Endothelial cell of umbilical vein (primary cell): Measurements from ENCODE around the gene FHOD3. TPM values are rescaled to one million over a fixed set of nuclear protein-coding genes. Genes with fewer than 3 reads are reported as not detected.

Experiments used
- BruUV-seq: library from RNA; stranded (reverse); fragments of 400-500 nt; replicated peaks from 2 replicates; lab custom pipeline; 2021; lab: Mats Ljungman, UMichigan
- CTCF ChIA-PET: fragments of 300-600, 350-600 bp; sonication (Branson Sonifier 250); formaldehyde crosslinking; loops from one replicate; lab custom pipeline; 2021; ENCODE audit warnings: antibody characterized with exemption, inconsistent platforms; lab: Charles Lee
- POLR2A ChIA-PET: fragments of 300-600, 350-600 bp; sonication (Branson Sonifier 250); formaldehyde crosslinking; loops from one replicate; lab custom pipeline; 2021; ENCODE audit warnings: antibody characterized with exemption, inconsistent platforms; lab: Charles Lee
- DNase-seq: peaks from one replicate; pipeline ENCODE4 v3.0.0-alpha.2; 2011; ENCODE audit warnings: low read depth, low spot score
- FAIRE-seq: peaks from 2 replicates; lab custom pipeline; 2011; peaks lifted over from hg19 to GRCh38; lab: Jason Lieb, UNC
- H2AFZ ChIP-seq: 2 replicates; pipeline ENCODE4 v1.6.0; 2012; ENCODE audit warnings: low read depth, low read length, control low read depth, inconsistent platforms
- H3K27ac ChIP-seq: 2 replicates; pipeline ENCODE4 v1.5.1; 2011; ENCODE audit warnings: low read depth, mild to moderate bottlenecking, control low read depth, low read length, moderate library complexity; ENCODE audit not compliant: insufficient read depth
- H3K27me3 ChIP-seq, 2 experiments: 2 replicates each; pipeline versions ENCODE4 v1.6.0 to v1.6.1; 2011; ENCODE audit warnings: low read length in 2 of 2, mixed read lengths in 1 of 2; ENCODE audit not compliant: control insufficient read depth in 2 of 2, insufficient read depth in 2 of 2
- H3K36me3 ChIP-seq, 2 experiments: 2 replicates in 1 of 2; 3 replicates in 1 of 2; pipeline ENCODE4 v1.5.1; 2011; ENCODE audit warnings: low read length in 2 of 2, mild to moderate bottlenecking in 1 of 2, moderate library complexity in 1 of 2; ENCODE audit not compliant: control insufficient read depth in 2 of 2, insufficient read depth in 2 of 2; ENCODE audit errors: extremely low read depth in 1 of 2
- H3K4me1 ChIP-seq: 3 replicates; pipeline ENCODE4 v1.5.1; 2011; ENCODE audit warnings: mild to moderate bottlenecking, low read length; ENCODE audit not compliant: control insufficient read depth, insufficient read depth; ENCODE audit errors: extremely low read depth
- H3K4me2 ChIP-seq: 2 replicates; pipeline ENCODE4 v1.6.1; 2011; ENCODE audit warnings: low read length, control low read depth, mixed read lengths; ENCODE audit not compliant: insufficient read depth
- H3K4me3 ChIP-seq, 3 experiments: fragments of 200-600 bp in 1 of 3; sonication (generic), shearing (Covaris generic) in 1 of 3; replicated peaks in 1 of 3; 2 replicates each; pipeline ENCODE4 v1.5.1; 2011 to 2016; ENCODE audit warnings: control low read depth in 3 of 3, low read length in 3 of 3, mild to moderate bottlenecking in 2 of 3, inconsistent platforms in 1 of 3, low read depth in 1 of 3, moderate library complexity in 1 of 3; ENCODE audit not compliant: insufficient read depth in 1 of 3
- H3K79me2 ChIP-seq: 2 replicates; pipeline ENCODE4 v1.6.0; 2012; ENCODE audit warnings: low read length, inconsistent platforms; ENCODE audit not compliant: control insufficient read depth, insufficient read depth
- H3K9ac ChIP-seq: replicated peaks from 2 replicates; pipeline ENCODE3; 2011; ENCODE audit warnings: low read length, control low read depth; ENCODE audit not compliant: insufficient read depth; ENCODE audit errors: extremely low read depth
- H3K9me1 ChIP-seq: replicated peaks from 3 replicates; pipeline ENCODE4 v1.6.0; 2011; ENCODE audit warnings: mild to moderate bottlenecking, low read length; ENCODE audit not compliant: control insufficient read depth, insufficient read depth; ENCODE audit errors: extremely low read depth
- H3K9me3 ChIP-seq: replicated peaks from 2 replicates; pipeline ENCODE4 v1.5.1; 2012; ENCODE audit warnings: low read length, inconsistent platforms; ENCODE audit not compliant: control insufficient read depth, insufficient read depth
- H4K20me1 ChIP-seq: replicated peaks from 2 replicates; pipeline ENCODE3; 2011; ENCODE audit warnings: mild to moderate bottlenecking, low read length; ENCODE audit not compliant: control insufficient read depth, insufficient read depth; ENCODE audit errors: extremely low read depth
- CTCF ChIP-seq, 2 donors: IDR thresholded peaks; 1 replicate in 1 of 2; 2 replicates in 1 of 2; pipeline ENCODE4 v1.5.1; 2011; ENCODE audit warnings: low read length in 2 of 2, mild to moderate bottlenecking in 2 of 2, moderate library complexity in 2 of 2, control low read depth in 1 of 2, inconsistent platforms in 1 of 2, low read depth in 1 of 2; ENCODE audit not compliant: insufficient read depth in 1 of 2; ENCODE audit errors: extremely low read depth in 1 of 2
- GATA2 ChIP-seq: IDR thresholded peaks from 2 replicates; pipeline ENCODE4 v1.7.0; 2011; ENCODE audit warnings: low read depth, mild to moderate bottlenecking, moderate library complexity, mixed read lengths, low read length; ENCODE audit not compliant: insufficient read length, insufficient read depth
- JUN ChIP-seq: IDR thresholded peaks from 2 replicates; pipeline ENCODE4 v1.6.1; 2011; ENCODE audit warnings: borderline replicate concordance, low read depth; ENCODE audit not compliant: insufficient read length, insufficient read depth
- MAX ChIP-seq: IDR thresholded peaks from 2 replicates; pipeline ENCODE4 v1.6.1; 2011; ENCODE audit not compliant: insufficient read depth, insufficient read length
- POLR2A ChIP-seq: IDR thresholded peaks from 2 replicates; pipeline ENCODE4 v1.6.1; 2012; ENCODE audit warnings: low read depth, mild to moderate bottlenecking, control low read depth, low read length
- dilution Hi-C: fragments of 300-500 bp; cut with MboI; formaldehyde crosslinking; loops from one replicate; pipeline ENCODE4 v1.15.0; 2019; ENCODE audit warnings: low sequenced_read_pairs; ENCODE audit not compliant: extremely low pct_ligation_motif_present
- intact Hi-C: fragments of 100-400 bp; cut with micrococcal nuclease; formaldehyde crosslinking; loops from one replicate; pipeline ENCODE4 v1.10.0; 2022
- polyA plus RNA-seq, 4 experiments: library from polyadenylated mRNA; depleted of rRNA in 3 of 4; stranded (reverse) in 3 of 4; unstranded in 1 of 4; fragments of >200 nt; gene quantifications; 2 replicates each; pipeline versions ENCODE4 v1.2.1 to v1.2.3, GENCODE V29; 2011 to 2012; ENCODE audit warnings: missing spikeins in 1 of 4
- total RNA-seq: library from RNA; stranded (reverse); gene quantifications from 2 replicates; pipeline ENCODE4 v1.2.3, GENCODE V29; 2021

FHOD3 gene
- total and polyA plus RNA-seq, 2 donors (not counting 3 experiments of a cell fraction or from before 2014, with no cell fraction given) = 0.06 to 1.5 TPM

- H3K4me3 ChIP-seq = no peak overlapping the region
- no peaks in the 10 kb centered on the region for H3K4me1 ChIP-seq
- TF ChIP-seq CTCF (IDR thresholded peaks at IDR 0.05; ENCODE audit: extremely low read depth in 1 of 2, insufficient read depth in 1 of 2, low read depth in 1 of 2, low read length in 2 of 2) (no peak), POLR2A (no peak), GATA2 (no peak), JUN (no peak), MAX (no peak)
- ChIA-PET POLR2A (no interaction called here), CTCF (no interaction called here)
- DNase-seq = no peak
- no peaks in the 10 kb centered on the region for H3K36me3 ChIP-seq
- no peaks in the 10 kb centered on the region for H3K79me2 ChIP-seq
- intact Hi-C loops = no loop called here
- H3K9me3 ChIP-seq = no peaks in the 10 kb centered on the region
- no peak overlapping the region for H2AFZ ChIP-seq
- no peaks in the 10 kb centered on the region for H3K9me1 ChIP-seq
- no peak for FAIRE-seq
- BruUV-seq = no TSS peak
- H3K27ac ChIP-seq = no peak overlapping the region
- dilution Hi-C loops = no loop called here
- no peaks in the 10 kb centered on the region for H4K20me1 ChIP-seq
- no peak overlapping the region for H3K9ac ChIP-seq
- H3K27me3 ChIP-seq = no peaks in the 10 kb centered on the region
- no peak overlapping the region for H3K4me2 ChIP-seq
These were observed 326.2 kb downstream of the FHOD3 start for GRCh38 chr18:36623681-36624190.
